ENCODE measurements around the gene OPCML. TPM values are rescaled to one million over a fixed set of nuclear protein-coding genes. Genes with fewer than 3 reads are reported as not detected.

The OPCML gene
- total RNA-seq, 1 experiment from 2014 or later, result 0.94 TPM

- no peak overlapping the region for H3K14ac ChIP-seq (ENCODE audit: insufficient read depth, low read length)
- no peak overlapping the region for H3K27ac ChIP-seq (ENCODE audit: insufficient read length, low read depth, low read length)
- H3T11ph ChIP-seq (ENCODE audit: low read length), result no peak overlapping the region
- no peaks in the 10 kb centered on the region for H3K9me3 ChIP-seq (ENCODE audit: control insufficient read depth, low read depth, low read length)
- H3K79me2 ChIP-seq (ENCODE audit: insufficient read depth, low read length), result no peaks in the 10 kb centered on the region
- H4K20me1 ChIP-seq (ENCODE audit: control insufficient read depth, insufficient read depth, insufficient read length), result no peaks in the 10 kb centered on the region
- H3K27me3 ChIP-seq (ENCODE audit: insufficient read depth, low read length), result no peaks in the 10 kb centered on the region
- H2BK15ac ChIP-seq (ENCODE audit: low read depth, low read length), result no peak overlapping the region
- WGBS (ENCODE audit: extremely low coverage, insufficient read length, low lambda C conversion rate), result no CpG with 5 or more reads among the region's 6 CpGs
- H3K23ac ChIP-seq (ENCODE audit: insufficient read length, low read depth, low read length), result no peak overlapping the region
- peaks cover 4 to 6% of the 10 kb centered on the region in 2 experiments; a peak in 3 of 4 replicates for H3K4me1 Mint-ChIP-seq
- no peak overlapping the region for H4K91ac ChIP-seq (ENCODE audit: insufficient read length, low read depth, low read length)
- H3K36me3 Mint-ChIP-seq (ENCODE audit: insufficient read depth in 1 of 3, low read depth in 3 of 3), result peaks cover 0 to 7% (median 3%) of the 10 kb centered on the region in 3 experiments; a peak in 2 of 7 replicates
- no peaks in the 10 kb centered on the region for H3K79me1 ChIP-seq (ENCODE audit: insufficient read depth, low read depth, low read length, poor library complexity, severe bottlenecking)
- H3K56ac ChIP-seq (ENCODE audit: insufficient read length, low read depth, low read length), result no peak overlapping the region
- H3K4ac ChIP-seq (ENCODE audit: low read depth, low read length), result no peak overlapping the region
- H3K9me3 Mint-ChIP-seq, result peaks cover 5 to 11% of the 10 kb centered on the region in 2 experiments; a peak in 4 of 5 replicates
- no peak overlapping the region for H3K9ac ChIP-seq (ENCODE audit: extremely low read depth, insufficient read length, low read length)
- no peaks in the 10 kb centered on the region for H3K27me3 Mint-ChIP-seq (ENCODE audit: low read depth)
- H4K5ac ChIP-seq (ENCODE audit: insufficient read length, low read depth, low read length), result no peak overlapping the region
- H4K8ac ChIP-seq (replicated peaks; ENCODE audit: insufficient read length, low read depth, low read length), result no peak overlapping the region
- H3K4me3 Mint-ChIP-seq, result no peak overlapping the region
- H2BK5ac ChIP-seq (ENCODE audit: insufficient read length, low read length), result no peak overlapping the region
- TF ChIP-seq CTCF (conservative IDR thresholded peaks at IDR 0.05), result no peak
- H2AFZ ChIP-seq (ENCODE audit: low read length), result no peak overlapping the region
- H2AK5ac ChIP-seq (ENCODE audit: insufficient read length, low read length), result no peak overlapping the region
- H2BK12ac ChIP-seq (ENCODE audit: insufficient read length, low read depth, low read length), result no peak overlapping the region
- H2BK120ac ChIP-seq (ENCODE audit: low read depth, low read length, poor library complexity, severe bottlenecking), result no peak overlapping the region
- H3K27ac Mint-ChIP-seq, result no peak overlapping the region
- H3K18ac ChIP-seq (ENCODE audit: insufficient read length, low read depth, low read length), result no peak overlapping the region
- DNase-seq, result no peak
- no peaks in the 10 kb centered on the region; the same call in 1 of the 2 replicates for H3K4me1 ChIP-seq (ENCODE audit: insufficient read depth, low read length)
- H3K4me2 ChIP-seq (ENCODE audit: insufficient read depth, insufficient read length, low read length), result no peak overlapping the region
- no peaks in the 10 kb centered on the region for H3K23me2 ChIP-seq (ENCODE audit: insufficient read length, low read depth, low read length, poor library complexity, severe bottlenecking)
- H2BK20ac ChIP-seq (ENCODE audit: low read depth, low read length, poor library complexity, severe bottlenecking), result no peak overlapping the region
Measured at GRCh38 chr11:132549561-132549960, 982.7 kb downstream of the OPCML start.

Measured in H9 (cell line).